Activated naive CD8-positive, alpha-beta T cell treated with anti-CD3 and anti-CD28 coated beads for 36 hours (primary cell): Measurements from ENCODE around the gene B4GALNT2. TPM values are rescaled to one million over a fixed set of nuclear protein-coding genes. Genes with fewer than 3 reads are reported as not detected.

Experiments
- DNase-seq: peaks from one replicate; pipeline ENCODE4 v3.0.0; 2021
- H3K27ac Mint-ChIP-seq: one replicate; pipeline ENCODE4 v1.8.0; 2022; ENCODE audit warnings: mild to moderate bottlenecking, moderate library complexity, mixed read lengths
- H3K27me3 Mint-ChIP-seq: one replicate; pipeline ENCODE4 v1.8.0; 2022; ENCODE audit warnings: mild to moderate bottlenecking, mixed read lengths
- H3K36me3 Mint-ChIP-seq: one replicate; pipeline ENCODE4 v1.8.0; 2021; ENCODE audit warnings: mild to moderate bottlenecking, mixed read lengths
- H3K4me1 Mint-ChIP-seq: one replicate; pipeline ENCODE4 v1.8.0; 2021; ENCODE audit warnings: mixed read lengths
- H3K4me3 Mint-ChIP-seq: one replicate; pipeline ENCODE4 v1.8.0; 2022; ENCODE audit warnings: mild to moderate bottlenecking, moderate library complexity, mixed read lengths
- H3K9me3 Mint-ChIP-seq: one replicate; pipeline ENCODE4 v1.8.0; 2022; ENCODE audit warnings: mixed read lengths
- total RNA-seq, 2 experiments: library from RNA; stranded (reverse); gene quantifications; one replicate each; pipeline ENCODE4 v1.2.3, GENCODE V29; 2021

B4GALNT2 gene
- total RNA-seq, 2 experiments from 2014 or later: not detected

GRCh38 chr17:49203796-49204195 lies 71.2 kb downstream of the B4GALNT2 start:
- H3K36me3 Mint-ChIP-seq: peaks cover 12% of the 10 kb centered on the region
- H3K27ac Mint-ChIP-seq: no peak overlapping the region
- no peaks in the 10 kb centered on the region for H3K27me3 Mint-ChIP-seq
- H3K4me3 Mint-ChIP-seq: no peak overlapping the region
- H3K4me1 Mint-ChIP-seq: peaks cover 3% of the 10 kb centered on the region
- H3K9me3 Mint-ChIP-seq: no peaks in the 10 kb centered on the region
- no peak for DNase-seq

- peaks cover 12% of the 10 kb centered on the region for H3K36me3 Mint-ChIP-seq
- H3K27ac Mint-ChIP-seq: no peak overlapping the region
- H3K4me1 Mint-ChIP-seq: peaks cover 10% of the 10 kb centered on the region
- H3K4me3 Mint-ChIP-seq: no peak overlapping the region
- no peak for DNase-seq
- no peaks in the 10 kb centered on the region for H3K9me3 Mint-ChIP-seq
- H3K27me3 Mint-ChIP-seq: no peaks in the 10 kb centered on the region
These were observed 71.9 kb downstream of the B4GALNT2 start for GRCh38 chr17:49204516-49204915.

GRCh38 chr17:49209061-49209571 lies 76.5 kb downstream of the B4GALNT2 start:
- Mint-ChIP-seq H3K36me3 (peaks cover 29% of the 10 kb centered on the region), H3K4me1 (peaks cover 40% of the 10 kb centered on the region), H3K27me3 (no peaks in the 10 kb centered on the region), H3K4me3 (peak overlapping the region; percentile 94), H3K9me3 (no peaks in the 10 kb centered on the region), H3K27ac (peak overlapping the region; percentile 95)
- no peak for DNase-seq

- Mint-ChIP-seq H3K27me3 (no peaks in the 10 kb centered on the region), H3K27ac (peak within 1 kb of the TSS; percentile 95), H3K36me3 (peaks cover 37% of the 10 kb centered on the region), H3K9me3 (peaks cover 1% of the 10 kb centered on the region), H3K4me1 (peaks cover 53% of the 10 kb centered on the region), H3K4me3 (peak within 1 kb of the TSS; percentile 94)
- DNase-seq: peak; percentile 81
These were observed 77.8 kb downstream of the B4GALNT2 start, which contains the start of the genes ABI3 and GNGT2 for GRCh38 chr17:49210158-49211029. TSS of gene ABI3 (plus strand) at chr17:49210707. CDS start at chr17:49210725, 18 bp downstream. TSS of gene GNGT2 (minus strand) at chr17:49210574. CDS start at chr17:49207422, 3,152 bp downstream.

- peaks cover 1% of the 10 kb centered on the region for H3K9me3 Mint-ChIP-seq
- peaks cover 53% of the 10 kb centered on the region for H3K36me3 Mint-ChIP-seq
- H3K27ac Mint-ChIP-seq: peak overlapping the region; percentile 79
- peaks cover 76% of the 10 kb centered on the region for H3K4me1 Mint-ChIP-seq
- no peak for DNase-seq
- peak overlapping the region; percentile 94 for H3K4me3 Mint-ChIP-seq
- H3K27me3 Mint-ChIP-seq: no peaks in the 10 kb centered on the region
These were observed 80.8 kb downstream of the B4GALNT2 start for GRCh38 chr17:49213399-49213798.

- H3K4me3 Mint-ChIP-seq: peak overlapping the region; percentile 94
- H3K27me3 Mint-ChIP-seq: no peaks in the 10 kb centered on the region
- peaks cover 55% of the 10 kb centered on the region for H3K36me3 Mint-ChIP-seq
- H3K4me1 Mint-ChIP-seq: peaks cover 77% of the 10 kb centered on the region
- peaks cover 1% of the 10 kb centered on the region for H3K9me3 Mint-ChIP-seq
- no peak for DNase-seq
- H3K27ac Mint-ChIP-seq: peak overlapping the region; percentile 84
These were observed 81.3 kb downstream of the B4GALNT2 start for GRCh38 chr17:49213847-49214246.

- H3K27me3 Mint-ChIP-seq: no peaks in the 10 kb centered on the region
- peak overlapping the region; percentile 90 for H3K27ac Mint-ChIP-seq
- DNase-seq: peak; percentile 44
- peaks cover 75% of the 10 kb centered on the region for H3K4me1 Mint-ChIP-seq
- peak overlapping the region; percentile 94 for H3K4me3 Mint-ChIP-seq
- H3K9me3 Mint-ChIP-seq: peaks cover 1% of the 10 kb centered on the region
- H3K36me3 Mint-ChIP-seq: peaks cover 62% of the 10 kb centered on the region
These were observed 82.2 kb downstream of the B4GALNT2 start for GRCh38 chr17:49214676-49215360.

GRCh38 chr17:49216482-49216881 lies 83.9 kb downstream of the B4GALNT2 start:
- no peak for DNase-seq
- H3K27me3 Mint-ChIP-seq: no peaks in the 10 kb centered on the region
- H3K36me3 Mint-ChIP-seq: peaks cover 61% of the 10 kb centered on the region
- peak overlapping the region; percentile 84 for H3K27ac Mint-ChIP-seq
- H3K9me3 Mint-ChIP-seq: peaks cover 1% of the 10 kb centered on the region
- peak overlapping the region; percentile 57 for H3K4me3 Mint-ChIP-seq
- H3K4me1 Mint-ChIP-seq: peaks cover 72% of the 10 kb centered on the region

GRCh38 chr17:49216953-49217650 lies 84.5 kb downstream of the B4GALNT2 start:
- Mint-ChIP-seq H3K9me3 (peaks cover 1% of the 10 kb centered on the region), H3K27me3 (no peaks in the 10 kb centered on the region), H3K27ac (peak overlapping the region; percentile 62), H3K4me3 (peak overlapping the region; percentile 18), H3K4me1 (peaks cover 71% of the 10 kb centered on the region), H3K36me3 (peaks cover 64% of the 10 kb centered on the region)
- no peak for DNase-seq

GRCh38 chr17:49217651-49218413 lies 85.3 kb downstream of the B4GALNT2 start:
- Mint-ChIP-seq H3K27me3 (no peaks in the 10 kb centered on the region), H3K27ac (peak overlapping the region; percentile 94), H3K9me3 (peaks cover 1% of the 10 kb centered on the region), H3K36me3 (peaks cover 67% of the 10 kb centered on the region), H3K4me3 (peak overlapping the region; percentile 73), H3K4me1 (peaks cover 68% of the 10 kb centered on the region)
- peak; percentile 64 for DNase-seq

- Mint-ChIP-seq H3K4me3 (peak overlapping the region; percentile 61), H3K27ac (peak overlapping the region; percentile 94), H3K4me1 (peaks cover 65% of the 10 kb centered on the region), H3K9me3 (peaks cover 1% of the 10 kb centered on the region), H3K27me3 (peaks cover 4% of the 10 kb centered on the region), H3K36me3 (peaks cover 58% of the 10 kb centered on the region)
- peak; percentile 71 for DNase-seq
These were observed 86.7 kb downstream of the B4GALNT2 start for GRCh38 chr17:49218941-49219913.

GRCh38 chr17:49219987-49220386 lies 87.4 kb downstream of the B4GALNT2 start:
- peaks cover 59% of the 10 kb centered on the region for H3K4me1 Mint-ChIP-seq
- H3K27me3 Mint-ChIP-seq: peaks cover 9% of the 10 kb centered on the region
- H3K9me3 Mint-ChIP-seq: peaks cover 1% of the 10 kb centered on the region
- peaks cover 53% of the 10 kb centered on the region for H3K36me3 Mint-ChIP-seq
- H3K4me3 Mint-ChIP-seq: peak overlapping the region; percentile 33
- DNase-seq: no peak
- H3K27ac Mint-ChIP-seq: peak overlapping the region; percentile 94

GRCh38 chr17:49223168-49223516 lies 90.6 kb downstream of the B4GALNT2 start:
- Mint-ChIP-seq H3K9me3 (no peaks in the 10 kb centered on the region), H3K4me3 (peak overlapping the region; percentile 49), H3K27ac (peak overlapping the region; percentile 6), H3K36me3 (peaks cover 30% of the 10 kb centered on the region), H3K27me3 (peaks cover 20% of the 10 kb centered on the region), H3K4me1 (peaks cover 38% of the 10 kb centered on the region)
- DNase-seq: no peak
